ENCODE results near the gene NFIB.

- no peak for TF ChIP-seq CTCF (IDR thresholded peaks at IDR 0.05)
- TF ChIP-seq POLR2A (IDR thresholded peaks at IDR 0.05), result no peak
- TF ChIP-seq EP300 (IDR thresholded peaks at IDR 0.05), result no peak
Measured at GRCh38 chr9:14283276-14283675, 30.7 kb downstream of the NFIB start.

Measured in stomach (tissue), 4 donors.